PC-9 (cell line): Measurements from ENCODE around the gene ERC1.

Experiments used
- EZH2 ChIP-seq: fragments of 200-600 bp; sonication (generic); IDR thresholded peaks from 2 replicates; pipeline ENCODE4 v1.8.0; 2017; ENCODE audit warnings: antibody characterized with exemption, low read depth
- TF ChIP-seq, protein P1 (sequence below): fragments of 200-600 bp; sonication (generic); conservative IDR thresholded peaks from 2 replicates; pipeline ENCODE4 v1.6.1; 2017; ENCODE audit warnings: mixed run types, antibody characterized with exemption, mild to moderate bottlenecking, moderate library complexity

- TF ChIP-seq, protein P1, sequence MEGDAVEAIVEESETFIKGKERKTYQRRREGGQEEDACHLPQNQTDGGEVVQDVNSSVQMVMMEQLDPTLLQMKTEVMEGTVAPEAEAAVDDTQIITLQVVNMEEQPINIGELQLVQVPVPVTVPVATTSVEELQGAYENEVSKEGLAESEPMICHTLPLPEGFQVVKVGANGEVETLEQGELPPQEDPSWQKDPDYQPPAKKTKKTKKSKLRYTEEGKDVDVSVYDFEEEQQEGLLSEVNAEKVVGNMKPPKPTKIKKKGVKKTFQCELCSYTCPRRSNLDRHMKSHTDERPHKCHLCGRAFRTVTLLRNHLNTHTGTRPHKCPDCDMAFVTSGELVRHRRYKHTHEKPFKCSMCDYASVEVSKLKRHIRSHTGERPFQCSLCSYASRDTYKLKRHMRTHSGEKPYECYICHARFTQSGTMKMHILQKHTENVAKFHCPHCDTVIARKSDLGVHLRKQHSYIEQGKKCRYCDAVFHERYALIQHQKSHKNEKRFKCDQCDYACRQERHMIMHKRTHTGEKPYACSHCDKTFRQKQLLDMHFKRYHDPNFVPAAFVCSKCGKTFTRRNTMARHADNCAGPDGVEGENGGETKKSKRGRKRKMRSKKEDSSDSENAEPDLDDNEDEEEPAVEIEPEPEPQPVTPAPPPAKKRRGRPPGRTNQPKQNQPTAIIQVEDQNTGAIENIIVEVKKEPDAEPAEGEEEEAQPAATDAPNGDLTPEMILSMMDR = no peak
- TF ChIP-seq EZH2 = no peak
These were observed 483.6 kb downstream of the ERC1 start for GRCh38 chr12:1474574-1475153.
